MM.1S (cell line): ENCODE measurements around the gene CTDNEP1.

Source experiments
- EZH2 ChIP-seq: fragments of 300-600 bp; sonication (generic); optimal IDR thresholded peaks from 2 replicates; pipeline ENCODE3; 2017; ENCODE audit warnings: low read depth, mild to moderate bottlenecking, antibody characterized with exemption, low read length, mixed read lengths
- EZH2phosphoT487 ChIP-seq: fragments of 300-600 bp; sonication (generic); IDR thresholded peaks from 2 replicates; pipeline ENCODE4 v1.6.1; 2018; ENCODE audit warnings: antibody characterized with exemption, low read length
- TF ChIP-seq, protein P1 (sequence below): fragments of 300-600 bp; sonication (generic); IDR thresholded peaks from 2 replicates; pipeline ENCODE4 v1.5.1; 2016; ENCODE audit warnings: antibody characterized with exemption, low read length, mixed read lengths

DNA sequence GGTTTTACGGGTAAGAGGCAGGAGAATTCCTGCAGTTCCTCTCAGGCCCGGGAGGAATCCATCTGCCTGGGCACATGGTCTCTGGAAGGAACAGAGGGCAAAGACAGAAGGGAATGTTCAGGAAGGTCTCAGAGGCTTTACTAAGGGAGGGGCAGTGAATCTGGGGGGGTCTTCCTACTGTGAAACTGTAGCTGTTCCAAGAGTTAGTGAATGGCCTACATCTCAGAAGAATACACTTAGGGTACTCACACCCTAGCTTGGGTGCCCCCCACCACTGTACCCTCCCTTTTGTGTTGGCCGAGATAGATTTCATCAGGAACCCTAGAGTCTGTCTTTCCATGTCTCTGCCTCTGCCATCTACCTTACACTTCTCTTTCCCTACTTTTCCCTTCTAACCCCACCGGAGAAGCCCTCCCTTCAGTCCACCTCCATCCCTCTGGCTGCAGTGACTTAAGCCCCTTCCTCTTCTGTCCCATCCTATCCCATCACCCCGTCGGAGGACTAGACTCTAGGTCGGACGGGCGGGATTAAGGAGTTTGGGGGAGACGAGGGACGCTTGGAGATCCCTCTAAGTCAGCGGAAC, 32.2 kb downstream of the CTDNEP1 start:
- TF ChIP-seq, protein P1, sequence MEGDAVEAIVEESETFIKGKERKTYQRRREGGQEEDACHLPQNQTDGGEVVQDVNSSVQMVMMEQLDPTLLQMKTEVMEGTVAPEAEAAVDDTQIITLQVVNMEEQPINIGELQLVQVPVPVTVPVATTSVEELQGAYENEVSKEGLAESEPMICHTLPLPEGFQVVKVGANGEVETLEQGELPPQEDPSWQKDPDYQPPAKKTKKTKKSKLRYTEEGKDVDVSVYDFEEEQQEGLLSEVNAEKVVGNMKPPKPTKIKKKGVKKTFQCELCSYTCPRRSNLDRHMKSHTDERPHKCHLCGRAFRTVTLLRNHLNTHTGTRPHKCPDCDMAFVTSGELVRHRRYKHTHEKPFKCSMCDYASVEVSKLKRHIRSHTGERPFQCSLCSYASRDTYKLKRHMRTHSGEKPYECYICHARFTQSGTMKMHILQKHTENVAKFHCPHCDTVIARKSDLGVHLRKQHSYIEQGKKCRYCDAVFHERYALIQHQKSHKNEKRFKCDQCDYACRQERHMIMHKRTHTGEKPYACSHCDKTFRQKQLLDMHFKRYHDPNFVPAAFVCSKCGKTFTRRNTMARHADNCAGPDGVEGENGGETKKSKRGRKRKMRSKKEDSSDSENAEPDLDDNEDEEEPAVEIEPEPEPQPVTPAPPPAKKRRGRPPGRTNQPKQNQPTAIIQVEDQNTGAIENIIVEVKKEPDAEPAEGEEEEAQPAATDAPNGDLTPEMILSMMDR = no peak
- no peak for TF ChIP-seq EZH2
- TF ChIP-seq EZH2phosphoT487 = no peak
